Osteoblast (primary cell): ENCODE data around the gene CCNDBP1. TPM values are rescaled to one million over a fixed set of nuclear protein-coding genes. Genes with fewer than 3 reads are reported as not detected.
A peak's percentile ranks its signal among the peaks of the same experiment; 100 is the strongest.

Experiments
- DNase-seq: peaks from one replicate; pipeline ENCODE4 v3.0.0; 2011; ENCODE audit warnings: low spot score, mixed read lengths; ENCODE audit not compliant: insufficient read length; ENCODE audit errors: missing footprints
- H2AFZ ChIP-seq: 2 replicates; pipeline ENCODE4 v1.6.0; 2011; ENCODE audit warnings: mild to moderate bottlenecking, low read length
- H3K27ac ChIP-seq: 2 replicates; pipeline ENCODE4 v1.5.1; 2011; ENCODE audit warnings: mild to moderate bottlenecking, low read depth, low read length, moderate library complexity
- H3K27me3 ChIP-seq: 2 replicates; pipeline ENCODE4 v1.6.0; 2012; ENCODE audit warnings: mild to moderate bottlenecking, control low read depth, inconsistent platforms, low read length, moderate library complexity; ENCODE audit not compliant: insufficient read depth
- H3K36me3 ChIP-seq: 2 replicates; pipeline ENCODE4 v1.5.1; 2011; ENCODE audit warnings: mild to moderate bottlenecking, low read length, control low read depth, moderate library complexity; ENCODE audit not compliant: insufficient read depth
- H3K4me1 ChIP-seq: 2 replicates; pipeline ENCODE4 v1.5.1; 2011; ENCODE audit warnings: mild to moderate bottlenecking, low read length, control low read depth, moderate library complexity; ENCODE audit not compliant: insufficient read depth
- H3K4me2 ChIP-seq: 2 replicates; pipeline ENCODE4 v1.6.0; 2011; ENCODE audit warnings: mild to moderate bottlenecking, low read length; ENCODE audit not compliant: insufficient read depth
- H3K4me3 ChIP-seq: fragments of 200-600 bp; sonication (generic); 3 replicates; pipeline ENCODE4 v1.5.1; 2012; ENCODE audit warnings: mild to moderate bottlenecking, low read length, inconsistent platforms; ENCODE audit not compliant: insufficient read depth
- H3K79me2 ChIP-seq: 2 replicates; pipeline ENCODE4 v1.6.0; 2012; ENCODE audit warnings: mild to moderate bottlenecking, low read length, control low read depth, inconsistent platforms; ENCODE audit not compliant: insufficient read depth
- H3K9me3 ChIP-seq: 2 replicates; pipeline ENCODE4 v1.5.1; 2011; ENCODE audit warnings: low read depth, low read length, control low read depth
- H4K20me1 ChIP-seq: 2 replicates; pipeline ENCODE4 v1.6.0; 2012; ENCODE audit warnings: mild to moderate bottlenecking, low read length, control low read depth; ENCODE audit not compliant: insufficient read depth
- total RNA-seq: library from RNA; depleted of rRNA; stranded (reverse); fragments of >200 nt; gene quantifications from 2 replicates; pipeline ENCODE4 v1.2.3, GENCODE V29; 2012
- TF ChIP-seq, protein P1 (sequence below): IDR thresholded peaks from 2 replicates; pipeline ENCODE4 v1.5.1; 2011; ENCODE audit warnings: mild to moderate bottlenecking, low read depth, low read length, moderate library complexity; ENCODE audit errors: extremely low read depth

The CCNDBP1 gene
- total RNA-seq, 1 donor: 66.6 TPM

DNA sequence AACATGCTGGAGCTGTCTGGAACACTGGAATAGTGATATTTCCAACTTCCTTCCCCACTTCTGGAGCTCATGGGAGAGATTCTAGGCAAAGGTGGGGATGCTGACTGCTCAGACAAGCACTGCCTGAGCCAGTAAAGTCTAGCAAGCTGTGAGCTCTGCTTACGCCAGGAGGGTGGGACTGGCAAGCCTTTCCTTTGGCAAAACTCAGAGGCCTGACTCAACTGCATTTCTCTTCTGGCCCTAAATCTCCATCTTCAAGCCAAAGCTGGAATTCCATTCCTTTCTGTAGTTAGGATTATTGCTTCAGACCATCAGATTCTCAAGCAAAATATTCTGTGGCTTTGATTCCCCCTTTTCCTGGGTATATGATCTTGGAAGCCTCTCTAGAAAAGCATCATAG lies 55.9 kb downstream of the CCNDBP1 start:
- Histone ChIP-seq H3K9me3 (no peaks in the 10 kb centered on the region), H3K4me3 (no peak overlapping the region), H3K4me2 (no peak overlapping the region), H3K4me1 (peaks cover 3% of the 10 kb centered on the region), H3K27me3 (peaks cover 13% of the 10 kb centered on the region), H4K20me1 (no peaks in the 10 kb centered on the region), H2AFZ (no peak overlapping the region), H3K79me2 (no peaks in the 10 kb centered on the region), H3K27ac (no peak overlapping the region), H3K36me3 (no peaks in the 10 kb centered on the region)
- TF ChIP-seq, protein P1, sequence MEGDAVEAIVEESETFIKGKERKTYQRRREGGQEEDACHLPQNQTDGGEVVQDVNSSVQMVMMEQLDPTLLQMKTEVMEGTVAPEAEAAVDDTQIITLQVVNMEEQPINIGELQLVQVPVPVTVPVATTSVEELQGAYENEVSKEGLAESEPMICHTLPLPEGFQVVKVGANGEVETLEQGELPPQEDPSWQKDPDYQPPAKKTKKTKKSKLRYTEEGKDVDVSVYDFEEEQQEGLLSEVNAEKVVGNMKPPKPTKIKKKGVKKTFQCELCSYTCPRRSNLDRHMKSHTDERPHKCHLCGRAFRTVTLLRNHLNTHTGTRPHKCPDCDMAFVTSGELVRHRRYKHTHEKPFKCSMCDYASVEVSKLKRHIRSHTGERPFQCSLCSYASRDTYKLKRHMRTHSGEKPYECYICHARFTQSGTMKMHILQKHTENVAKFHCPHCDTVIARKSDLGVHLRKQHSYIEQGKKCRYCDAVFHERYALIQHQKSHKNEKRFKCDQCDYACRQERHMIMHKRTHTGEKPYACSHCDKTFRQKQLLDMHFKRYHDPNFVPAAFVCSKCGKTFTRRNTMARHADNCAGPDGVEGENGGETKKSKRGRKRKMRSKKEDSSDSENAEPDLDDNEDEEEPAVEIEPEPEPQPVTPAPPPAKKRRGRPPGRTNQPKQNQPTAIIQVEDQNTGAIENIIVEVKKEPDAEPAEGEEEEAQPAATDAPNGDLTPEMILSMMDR: no peak
- peak; percentile 91 for DNase-seq

DNA sequence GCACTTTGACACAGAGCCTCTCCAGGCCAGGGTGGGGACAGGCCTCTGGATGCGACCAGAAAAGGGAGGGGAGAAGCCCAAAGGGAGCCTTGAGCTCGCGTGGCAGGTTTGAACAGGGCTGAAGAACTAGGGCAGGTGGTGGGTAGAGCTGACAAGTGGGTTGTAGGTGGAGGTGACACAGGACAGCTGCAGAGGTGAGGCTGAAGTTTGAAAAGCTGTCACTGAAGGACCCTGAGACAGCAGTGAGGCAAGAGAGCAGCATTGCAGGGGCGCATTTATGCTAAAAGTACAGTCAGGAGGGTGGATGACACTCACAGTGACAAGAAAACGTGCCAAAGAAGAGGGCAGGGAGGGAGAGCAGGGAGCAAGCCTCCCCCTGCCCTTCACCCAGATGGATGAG lies 57.4 kb downstream of the CCNDBP1 start:
- Histone ChIP-seq H3K27ac (no peak overlapping the region), H3K4me1 (peaks cover 3% of the 10 kb centered on the region), H2AFZ (no peak overlapping the region), H3K79me2 (no peaks in the 10 kb centered on the region), H3K4me2 (no peak overlapping the region), H3K4me3 (no peak overlapping the region), H3K9me3 (no peaks in the 10 kb centered on the region), H4K20me1 (no peaks in the 10 kb centered on the region), H3K36me3 (no peaks in the 10 kb centered on the region), H3K27me3 (peaks cover 12% of the 10 kb centered on the region)
- TF ChIP-seq, protein P1: no peak
- DNase-seq: no peak

DNA sequence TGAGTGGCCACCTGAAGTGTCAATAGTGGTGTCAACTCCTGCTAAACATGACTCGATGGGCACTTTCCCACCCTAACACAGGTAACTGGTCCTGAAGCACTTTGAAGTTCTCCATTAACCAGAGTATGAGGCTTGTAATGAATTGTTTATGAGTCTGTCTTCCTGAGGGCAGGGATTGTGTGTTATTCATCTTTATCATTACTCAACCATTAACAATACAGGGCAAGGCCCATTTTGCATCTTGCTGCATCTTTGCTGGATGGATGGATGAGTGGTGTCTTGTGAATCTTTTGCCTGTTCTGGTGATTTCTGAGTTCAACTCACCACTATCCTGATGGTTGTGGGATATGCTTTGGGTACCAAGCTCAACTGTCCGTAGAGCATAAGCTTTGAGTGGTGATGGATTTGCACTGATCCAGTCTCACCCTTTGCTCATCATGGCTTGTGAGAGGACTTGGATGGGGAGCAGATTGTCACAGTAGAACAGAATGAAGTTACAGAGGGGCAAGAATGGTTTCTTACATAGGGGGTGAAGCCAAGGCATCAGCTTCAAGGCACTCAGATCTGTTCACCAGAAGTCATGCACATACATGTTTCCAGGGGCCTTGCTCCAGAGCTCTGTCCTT lies 57.9 kb downstream of the CCNDBP1 start:
- no peaks in the 10 kb centered on the region for H3K9me3 ChIP-seq
- peaks cover 3% of the 10 kb centered on the region for H3K4me1 ChIP-seq
- H3K79me2 ChIP-seq: no peaks in the 10 kb centered on the region
- no peak overlapping the region for H3K27ac ChIP-seq
- no peak overlapping the region for H3K4me3 ChIP-seq
- TF ChIP-seq, protein P1: no peak
- no peaks in the 10 kb centered on the region for H4K20me1 ChIP-seq
- H3K27me3 ChIP-seq: peaks cover 12% of the 10 kb centered on the region
- no peaks in the 10 kb centered on the region for H3K36me3 ChIP-seq
- no peak overlapping the region for H3K4me2 ChIP-seq
- DNase-seq: no peak
- H2AFZ ChIP-seq: no peak overlapping the region

DNA sequence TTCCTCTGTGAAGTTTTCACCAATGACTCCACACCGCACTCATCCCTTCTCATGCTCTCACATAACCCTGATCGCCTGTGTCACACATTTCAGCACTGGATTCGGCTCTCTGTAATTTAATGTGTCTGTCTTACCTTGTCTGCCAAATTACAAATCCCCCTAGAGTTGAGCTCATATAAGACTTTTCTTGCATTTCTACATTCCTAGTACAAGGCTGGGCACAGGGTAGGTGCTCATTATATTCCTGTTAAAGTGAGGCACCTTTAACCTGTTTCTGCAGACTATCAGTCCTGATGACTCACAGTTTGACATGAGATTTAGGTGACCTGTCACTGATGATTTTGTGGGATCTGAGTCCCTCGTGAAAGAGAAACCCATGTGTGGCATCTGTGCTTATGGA lies 58.9 kb downstream of the CCNDBP1 start:
- H3K4me1 ChIP-seq: peaks cover 3% of the 10 kb centered on the region
- peaks cover 12% of the 10 kb centered on the region for H3K27me3 ChIP-seq
- no peaks in the 10 kb centered on the region for H4K20me1 ChIP-seq
- H2AFZ ChIP-seq: no peak overlapping the region
- DNase-seq: no peak
- H3K79me2 ChIP-seq: no peaks in the 10 kb centered on the region
- no peak overlapping the region for H3K4me3 ChIP-seq
- TF ChIP-seq, protein P1: no peak
- H3K36me3 ChIP-seq: no peaks in the 10 kb centered on the region
- no peak overlapping the region for H3K4me2 ChIP-seq
- no peak overlapping the region for H3K27ac ChIP-seq
- H3K9me3 ChIP-seq: no peaks in the 10 kb centered on the region
